ENCODE measurements around the gene SLAMF9. TPM values are rescaled to one million over a fixed set of nuclear protein-coding genes. Genes with fewer than 3 reads are reported as not detected.

The SLAMF9 gene
- total RNA-seq, 1 donor from 2014 or later: not detected

GRCh38 chr1:159942632-159943277 lies 11.3 kb downstream of the SLAMF9 start:
- Mint-ChIP-seq H3K4me3 (ENCODE audit: unreplicated experiment) (no peak overlapping the region), H3K4me1 (ENCODE audit: unreplicated experiment) (peaks cover 12% of the 10 kb centered on the region), H3K36me3 (ENCODE audit: unreplicated experiment) (no peaks in the 10 kb centered on the region), H3K27ac (ENCODE audit: unreplicated experiment) (no peak overlapping the region), H3K9me3 (ENCODE audit: unreplicated experiment) (no peaks in the 10 kb centered on the region), H3K27me3 (ENCODE audit: unreplicated experiment) (peaks cover 75% of the 10 kb centered on the region)
- TF ChIP-seq, protein P1, sequence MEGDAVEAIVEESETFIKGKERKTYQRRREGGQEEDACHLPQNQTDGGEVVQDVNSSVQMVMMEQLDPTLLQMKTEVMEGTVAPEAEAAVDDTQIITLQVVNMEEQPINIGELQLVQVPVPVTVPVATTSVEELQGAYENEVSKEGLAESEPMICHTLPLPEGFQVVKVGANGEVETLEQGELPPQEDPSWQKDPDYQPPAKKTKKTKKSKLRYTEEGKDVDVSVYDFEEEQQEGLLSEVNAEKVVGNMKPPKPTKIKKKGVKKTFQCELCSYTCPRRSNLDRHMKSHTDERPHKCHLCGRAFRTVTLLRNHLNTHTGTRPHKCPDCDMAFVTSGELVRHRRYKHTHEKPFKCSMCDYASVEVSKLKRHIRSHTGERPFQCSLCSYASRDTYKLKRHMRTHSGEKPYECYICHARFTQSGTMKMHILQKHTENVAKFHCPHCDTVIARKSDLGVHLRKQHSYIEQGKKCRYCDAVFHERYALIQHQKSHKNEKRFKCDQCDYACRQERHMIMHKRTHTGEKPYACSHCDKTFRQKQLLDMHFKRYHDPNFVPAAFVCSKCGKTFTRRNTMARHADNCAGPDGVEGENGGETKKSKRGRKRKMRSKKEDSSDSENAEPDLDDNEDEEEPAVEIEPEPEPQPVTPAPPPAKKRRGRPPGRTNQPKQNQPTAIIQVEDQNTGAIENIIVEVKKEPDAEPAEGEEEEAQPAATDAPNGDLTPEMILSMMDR (IDR thresholded peaks at IDR 0.05): no peak
- no peak for DNase-seq (ENCODE audit: extremely low spot score, unreplicated experiment)

DNA sequence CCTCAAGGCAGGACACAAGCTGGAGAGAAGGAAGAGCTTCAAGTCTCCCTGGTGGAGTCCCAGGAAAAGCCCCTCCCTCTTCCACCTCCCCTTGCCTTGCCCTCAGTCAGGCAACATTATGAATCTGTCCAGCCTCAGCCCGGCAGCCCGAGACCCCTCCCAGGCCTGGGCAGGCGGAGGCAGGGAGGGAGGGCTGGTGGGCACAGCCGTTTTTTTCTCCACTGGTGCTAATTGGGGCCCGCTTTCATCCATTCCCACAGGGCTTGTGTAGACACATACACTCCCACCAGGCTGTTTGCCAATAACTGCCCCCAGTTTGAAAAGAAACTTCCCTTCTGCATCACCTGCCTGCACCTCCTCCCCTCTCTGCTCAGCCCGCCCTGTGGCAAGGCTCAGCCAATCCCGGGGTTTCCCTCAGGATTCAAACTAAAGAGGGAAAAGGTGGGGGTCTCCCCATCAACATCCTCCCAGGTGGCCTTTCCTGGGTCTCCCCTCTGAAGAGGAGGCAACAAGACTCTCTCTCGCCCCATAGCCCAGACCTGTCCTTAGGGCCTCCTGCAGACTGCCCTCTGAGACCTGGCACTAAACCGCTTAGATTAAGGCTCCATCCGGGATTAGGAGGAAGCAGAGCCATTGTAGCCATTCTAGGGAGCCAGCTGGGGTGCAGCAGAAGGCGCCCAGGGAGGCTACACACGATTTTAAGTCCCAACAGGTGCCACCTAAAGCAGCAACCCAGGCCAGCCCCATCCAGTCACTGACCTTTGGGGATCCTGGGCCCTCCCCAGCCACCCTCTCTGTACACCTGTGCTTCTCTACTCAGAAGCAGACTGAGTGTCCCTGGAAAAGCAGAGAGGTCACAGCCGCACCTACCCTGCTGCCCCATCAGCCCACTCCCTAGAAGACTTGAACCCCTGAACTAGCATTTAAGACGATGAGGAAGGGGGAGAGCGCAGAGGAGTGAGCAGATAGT lies 12.2 kb downstream of the SLAMF9 start:
- H3K36me3 Mint-ChIP-seq (ENCODE audit: unreplicated experiment): no peaks in the 10 kb centered on the region
- no peak for DNase-seq (ENCODE audit: extremely low spot score, unreplicated experiment)
- no peak overlapping the region for H3K27ac Mint-ChIP-seq (ENCODE audit: unreplicated experiment)
- H3K4me1 Mint-ChIP-seq (ENCODE audit: unreplicated experiment): peaks cover 12% of the 10 kb centered on the region
- TF ChIP-seq, protein P1 (IDR thresholded peaks at IDR 0.05): no peak
- H3K9me3 Mint-ChIP-seq (ENCODE audit: unreplicated experiment): no peaks in the 10 kb centered on the region
- H3K27me3 Mint-ChIP-seq (ENCODE audit: unreplicated experiment): peaks cover 72% of the 10 kb centered on the region
- no peak overlapping the region for H3K4me3 Mint-ChIP-seq (ENCODE audit: unreplicated experiment)

- no peak for DNase-seq (ENCODE audit: extremely low spot score, unreplicated experiment)
- no peak overlapping the region for H3K4me3 Mint-ChIP-seq (ENCODE audit: unreplicated experiment)
- H3K4me1 Mint-ChIP-seq (ENCODE audit: unreplicated experiment): peaks cover 11% of the 10 kb centered on the region
- H3K27me3 Mint-ChIP-seq (ENCODE audit: unreplicated experiment): peaks cover 65% of the 10 kb centered on the region
- no peaks in the 10 kb centered on the region for H3K36me3 Mint-ChIP-seq (ENCODE audit: unreplicated experiment)
- H3K9me3 Mint-ChIP-seq (ENCODE audit: unreplicated experiment): no peaks in the 10 kb centered on the region
- no peak overlapping the region for H3K27ac Mint-ChIP-seq (ENCODE audit: unreplicated experiment)
- TF ChIP-seq, protein P1 (IDR thresholded peaks at IDR 0.05): no peak
Measured at GRCh38 chr1:159941141-159941540, 12.9 kb downstream of the SLAMF9 start.

GRCh38 chr1:159940006-159940620 lies 13.9 kb downstream of the SLAMF9 start:
- TF ChIP-seq, protein P1 (IDR thresholded peaks at IDR 0.05): no peak
- Mint-ChIP-seq H3K27me3 (ENCODE audit: unreplicated experiment) (peaks cover 64% of the 10 kb centered on the region), H3K36me3 (ENCODE audit: unreplicated experiment) (no peaks in the 10 kb centered on the region), H3K4me3 (ENCODE audit: unreplicated experiment) (no peak overlapping the region), H3K4me1 (ENCODE audit: unreplicated experiment) (peaks cover 3% of the 10 kb centered on the region), H3K9me3 (ENCODE audit: unreplicated experiment) (no peaks in the 10 kb centered on the region), H3K27ac (ENCODE audit: unreplicated experiment) (no peak overlapping the region)
- no peak for DNase-seq (ENCODE audit: extremely low spot score, unreplicated experiment)

DNA sequence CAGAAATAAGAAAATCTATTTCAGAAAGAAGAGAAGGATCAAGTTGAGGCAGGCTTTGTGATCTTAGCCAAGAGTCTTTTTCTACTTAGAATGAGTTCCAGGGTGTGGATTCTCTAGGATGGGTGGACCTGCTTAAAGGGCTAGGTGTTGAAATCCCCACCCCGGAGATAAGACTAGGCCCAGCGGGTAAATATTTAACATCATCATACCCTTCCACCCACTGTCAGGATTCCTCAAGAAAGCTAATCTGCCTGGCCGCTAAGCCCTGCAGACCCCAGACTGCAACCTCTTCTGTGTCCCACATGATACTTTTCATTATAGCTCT lies 14.4 kb downstream of the SLAMF9 start:
- Mint-ChIP-seq H3K4me3 (ENCODE audit: unreplicated experiment) (no peak overlapping the region), H3K9me3 (ENCODE audit: unreplicated experiment) (no peaks in the 10 kb centered on the region), H3K27ac (ENCODE audit: unreplicated experiment) (no peak overlapping the region), H3K36me3 (ENCODE audit: unreplicated experiment) (no peaks in the 10 kb centered on the region), H3K4me1 (ENCODE audit: unreplicated experiment) (no peaks in the 10 kb centered on the region), H3K27me3 (ENCODE audit: unreplicated experiment) (peaks cover 59% of the 10 kb centered on the region)
- no peak for DNase-seq (ENCODE audit: extremely low spot score, unreplicated experiment)
- TF ChIP-seq, protein P1 (IDR thresholded peaks at IDR 0.05): no peak
